AG04450 (cell line): ENCODE measurements around the gene TRIM24. TPM values are rescaled to one million over a fixed set of nuclear protein-coding genes. Genes with fewer than 3 reads are reported as not detected.
A peak's percentile ranks its signal among the peaks of the same experiment; 100 is the strongest.
"Not testable (repeated sequence)": the region's sequence is repeated elsewhere in the genome, so short reads cannot be mapped to it uniquely, and the experiment has no call there.

Experiments used
- CTCF ChIA-PET: fragments of 300-600, 350-600 bp; formaldehyde crosslinking; extraction: SDS; loops from one replicate; lab custom pipeline; 2022; ENCODE audit warnings: antibody characterized with exemption, inconsistent platforms; lab: Charles Lee
- POLR2A ChIA-PET: fragments of 350-600 bp; formaldehyde crosslinking; extraction: SDS; loops from one replicate; lab custom pipeline; 2021; ENCODE audit warnings: antibody characterized with exemption, inconsistent platforms; lab: Yijun Ruan, JAX
- DNase-seq: peaks from one replicate; pipeline ENCODE4 v3.0.0-alpha.2; 2011; ENCODE audit warnings: low read depth, low spot score
- H3K27ac ChIP-seq: one replicate; pipeline ENCODE4 v1.5.1; 2012; ENCODE audit warnings: low read depth, low read length, control low read depth
- H3K27me3 ChIP-seq: one replicate; pipeline ENCODE4 v1.6.0; 2012; ENCODE audit warnings: low read length; ENCODE audit not compliant: control insufficient read depth, insufficient read depth
- H3K4me3 ChIP-seq: 2 replicates; pipeline ENCODE4 v1.5.1; 2011; ENCODE audit warnings: mild to moderate bottlenecking, low read depth, low read length, control low read depth
- H3K9me3 ChIP-seq: 2 replicates; pipeline ENCODE4 v1.5.1; 2012; ENCODE audit warnings: low read length; ENCODE audit not compliant: control insufficient read depth, insufficient read depth
- CTCF ChIP-seq: IDR thresholded peaks from 2 replicates; pipeline ENCODE4 v1.5.1; 2011; ENCODE audit warnings: low read depth, low read length, control low read depth, inconsistent platforms
- polyA plus RNA-seq: library from polyadenylated mRNA; depleted of rRNA; stranded (reverse); fragments of >200 nt; gene quantifications from 2 replicates; pipeline ENCODE4 v1.2.3, GENCODE V29; 2011

Gene TRIM24
- polyA plus RNA-seq, 1 experiment: 9.3 TPM

GRCh38 chr7:138460649-138461607 is 869 bp downstream of the TRIM24 start:
- DNase-seq: no peak
- H3K27me3 ChIP-seq: no peaks in the 10 kb centered on the region
- peak overlapping the region; percentile 52 for H3K27ac ChIP-seq
- no peaks in the 10 kb centered on the region for H3K9me3 ChIP-seq
- ChIA-PET CTCF (interaction anchor here (0.7 kb wide), 1 partner anchor 278 kb away, joined by 4 read pairs; no protein-coding TSS in a partner anchor), POLR2A (no interaction called here)
- peak overlapping the region; percentile 65 for H3K4me3 ChIP-seq
- no peak for TF ChIP-seq CTCF

GRCh38 chr7:138463291-138463618 is 3.2 kb downstream of the TRIM24 start:
- DNase-seq, H3K4me3 ChIP-seq, POLR2A ChIA-PET, H3K27me3 ChIP-seq, H3K9me3 ChIP-seq, H3K27ac ChIP-seq: not testable (repeated sequence)
- CTCF ChIA-PET: interaction anchor here (0.6 kb wide), 1 partner anchor 276 kb away, joined by 9 read pairs; no protein-coding TSS in a partner anchor

- no peak overlapping the region for H3K4me3 ChIP-seq
- ChIA-PET POLR2A (no interaction called here), CTCF (no interaction called here)
- no peaks in the 10 kb centered on the region for H3K9me3 ChIP-seq
- no peak for DNase-seq
- no peak for TF ChIP-seq CTCF
- no peaks in the 10 kb centered on the region for H3K27me3 ChIP-seq
- no peak overlapping the region for H3K27ac ChIP-seq
These were observed 5.0 kb downstream of the TRIM24 start for GRCh38 chr7:138465046-138465445.

GRCh38 chr7:138466069-138466756 is 6.2 kb downstream of the TRIM24 start:
- DNase-seq, H3K27ac ChIP-seq, H3K27me3 ChIP-seq, POLR2A ChIA-PET, H3K4me3 ChIP-seq, H3K9me3 ChIP-seq: not testable (repeated sequence)
- CTCF ChIA-PET: interaction anchor here (0.7 kb wide), 1 partner anchor 421 kb away, joined by 3 read pairs; no protein-coding TSS in a partner anchor

GRCh38 chr7:138468244-138469123 is 8.4 kb downstream of the TRIM24 start:
- no peak for TF ChIP-seq CTCF
- no peaks in the 10 kb centered on the region for H3K9me3 ChIP-seq
- no peak overlapping the region for H3K27ac ChIP-seq
- no peak overlapping the region for H3K4me3 ChIP-seq
- ChIA-PET CTCF (interaction anchor here (0.6 to 1.5 kb wide), 3 partner anchors 9 to 270 kb away, joined by 3 to 7 read pairs (median 6); partner anchors contain the start of gene TRIM24), POLR2A (no interaction called here)
- no peaks in the 10 kb centered on the region for H3K27me3 ChIP-seq
- DNase-seq: peak; percentile 13
